SIG-M5 (cell line): ENCODE measurements around the gene SLC6A7.

Source experiments
- DNase-seq: peaks from one replicate; lab custom pipeline; 2025; lab: John Stamatoyannopoulos, UW

SLC6A7 gene

GRCh38 chr5:150189728-150190502 is at the start of gene SLC6A7:
Gene SLC6A7, plus strand, starts transcription at chr5:150190062. Its CDS starts 266 bp downstream, at chr5:150190328.
- DNase-seq: no peak

DNA sequence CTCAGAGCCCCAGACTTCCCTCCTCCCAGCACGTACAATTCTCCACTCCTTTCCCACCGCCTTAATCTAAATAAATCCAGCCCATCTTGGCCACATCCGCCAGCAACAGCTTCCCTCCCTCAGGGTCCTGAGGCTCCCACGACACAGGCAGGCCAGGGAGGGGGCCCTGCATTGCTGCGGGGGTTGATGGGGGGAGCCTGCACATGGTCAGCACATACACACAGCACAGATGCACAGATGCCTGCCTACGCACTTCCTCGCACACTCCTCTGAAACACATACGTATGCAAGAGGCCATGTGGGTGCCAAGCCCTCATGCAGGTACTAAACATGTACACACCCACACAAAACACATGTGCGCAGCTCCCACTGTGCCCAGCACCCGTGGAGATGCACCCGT is 49.0 kb upstream of the SLC6A7 start:
- no peak for DNase-seq

DNA sequence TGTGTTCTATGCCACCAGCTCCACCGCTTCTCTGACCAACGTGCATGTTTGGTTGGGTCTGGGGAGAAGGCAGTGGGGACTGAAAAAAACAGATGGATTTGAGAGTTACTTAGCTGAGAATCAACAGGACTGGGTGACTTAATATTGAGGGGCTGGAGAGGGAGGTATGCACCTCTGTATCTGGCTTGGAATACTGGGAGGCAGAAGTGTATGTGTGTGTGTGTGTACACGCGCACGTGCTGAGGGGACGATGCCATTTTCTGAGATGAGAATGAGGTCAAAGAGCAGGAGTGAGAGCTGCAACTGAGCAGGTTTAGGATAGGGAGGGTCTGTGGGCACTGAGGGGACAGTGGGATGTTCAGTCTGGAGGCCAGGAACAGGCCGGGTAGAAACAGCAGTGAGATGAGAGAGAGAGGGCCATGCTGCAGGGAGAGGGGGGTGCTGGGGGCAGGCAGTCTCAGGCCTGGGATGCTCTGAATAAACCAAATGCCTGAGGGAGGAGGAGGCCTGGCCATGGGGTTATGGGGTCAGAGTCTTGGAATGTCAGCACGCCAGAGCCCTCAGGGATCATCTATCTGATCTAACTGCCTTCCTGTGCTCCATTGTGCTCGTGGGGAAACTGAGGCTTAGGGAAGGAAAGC is 48.2 kb upstream of the SLC6A7 start:
- DNase-seq: no peak

GRCh38 chr5:150142185-150142958 is 47.5 kb upstream of the SLC6A7 start:
- DNase-seq: no peak

DNA sequence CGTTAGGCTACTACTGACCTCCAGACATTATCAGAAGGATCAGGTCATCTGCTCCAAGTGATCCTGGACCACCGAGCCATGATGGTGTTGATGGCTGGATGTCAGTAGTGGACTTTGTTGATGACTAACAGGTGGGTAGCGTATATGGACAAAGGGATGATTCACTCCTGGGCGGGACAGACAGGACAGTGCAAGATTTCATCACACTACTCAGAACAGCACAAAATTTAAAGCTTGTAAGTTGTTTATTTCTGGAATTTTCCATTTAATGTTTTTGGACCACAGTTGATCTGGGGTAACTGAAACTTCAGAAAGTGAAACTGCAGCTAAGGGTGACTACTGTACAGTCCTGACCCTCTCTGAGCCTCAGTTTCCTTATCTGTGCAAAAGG is 46.9 kb upstream of the SLC6A7 start:
- peak; percentile 59 for DNase-seq

DNA sequence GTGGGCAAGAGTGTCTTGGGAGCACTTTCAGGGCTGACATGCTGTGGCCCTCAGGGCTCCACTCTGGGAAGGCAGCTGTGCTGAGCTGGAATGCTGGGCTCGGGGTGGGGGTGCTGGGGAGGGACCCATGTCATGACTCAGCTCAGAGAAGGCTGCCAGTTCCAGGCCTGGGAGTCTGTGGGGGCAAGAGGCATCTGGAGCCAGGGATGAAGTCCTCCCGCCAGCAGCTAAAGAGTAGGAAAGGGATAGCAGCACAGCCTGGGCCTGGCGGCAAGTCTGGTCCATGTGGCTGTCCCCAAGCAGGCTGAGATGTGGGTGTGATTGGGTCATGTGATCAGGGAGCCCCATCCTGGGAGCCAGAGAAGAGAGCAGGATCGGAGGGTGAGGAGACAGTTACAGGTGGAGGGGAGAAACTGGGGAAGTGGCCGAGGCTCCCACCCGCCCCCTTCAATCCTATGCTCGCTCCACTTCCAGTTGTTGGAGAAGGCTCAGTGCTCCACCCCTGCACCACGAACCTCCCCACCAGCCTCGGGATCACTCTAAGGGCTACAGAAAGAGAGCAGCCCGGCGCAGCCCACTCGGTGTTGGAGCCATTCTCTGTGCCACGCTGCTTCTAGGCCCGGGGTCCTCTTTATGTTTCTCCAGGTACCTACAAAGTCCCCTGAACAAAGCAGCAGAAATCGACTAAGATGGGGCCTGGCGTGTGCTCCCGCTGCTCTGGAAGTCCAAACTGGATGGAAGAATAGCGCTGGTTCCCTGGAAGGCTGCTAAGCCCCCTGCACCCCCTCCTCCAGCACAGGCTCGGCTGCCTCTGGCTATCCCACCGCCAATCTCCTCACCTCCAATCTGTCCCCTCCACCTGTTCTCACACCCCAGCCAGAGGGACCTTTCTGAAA is 46.3 kb upstream of the SLC6A7 start:
- DNase-seq: no peak

GRCh38 chr5:150144246-150144801 is 45.5 kb upstream of the SLC6A7 start:
- DNase-seq: no peak

DNA sequence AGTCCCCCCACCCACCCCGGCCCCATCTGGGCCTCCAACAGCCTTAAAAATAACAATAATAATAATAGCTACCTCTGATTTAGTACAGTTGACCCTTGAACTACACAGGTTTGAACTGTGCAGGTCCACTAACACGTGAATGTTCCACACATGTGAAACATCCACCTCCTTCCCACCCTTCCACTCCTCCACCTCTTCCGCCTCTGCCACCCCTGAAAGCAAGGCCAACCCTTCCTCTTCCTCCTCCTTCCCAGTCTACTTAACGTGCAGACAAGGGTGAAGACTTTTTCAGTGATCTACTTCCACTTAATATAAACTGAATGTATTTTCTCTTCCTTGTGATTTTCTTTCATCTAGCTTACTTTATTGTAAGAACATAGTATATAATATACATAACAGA is 45.0 kb upstream of the SLC6A7 start:
- DNase-seq: no peak

DNA sequence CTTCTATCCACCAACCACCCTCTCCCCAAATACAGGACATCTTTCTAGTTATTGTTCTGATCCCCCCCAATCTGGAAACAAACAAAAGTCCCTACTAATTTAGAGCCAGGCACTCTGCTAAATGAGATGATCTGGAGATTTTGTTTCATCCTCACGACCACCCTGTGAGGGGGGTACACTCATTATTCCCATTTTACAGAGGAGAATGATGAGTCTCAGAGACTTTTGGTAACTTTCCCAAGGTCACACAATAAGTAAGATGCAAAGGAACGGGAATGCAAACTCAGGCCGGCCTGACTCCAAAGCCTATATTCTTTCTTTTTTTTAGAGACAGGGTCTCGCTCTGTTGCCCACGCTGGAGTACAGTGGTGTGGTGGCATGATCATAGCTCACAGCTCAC is 43.6 kb upstream of the SLC6A7 start:
- DNase-seq: no peak

GRCh38 chr5:150146862-150147601 is 42.8 kb upstream of the SLC6A7 start:
- DNase-seq: no peak

DNA sequence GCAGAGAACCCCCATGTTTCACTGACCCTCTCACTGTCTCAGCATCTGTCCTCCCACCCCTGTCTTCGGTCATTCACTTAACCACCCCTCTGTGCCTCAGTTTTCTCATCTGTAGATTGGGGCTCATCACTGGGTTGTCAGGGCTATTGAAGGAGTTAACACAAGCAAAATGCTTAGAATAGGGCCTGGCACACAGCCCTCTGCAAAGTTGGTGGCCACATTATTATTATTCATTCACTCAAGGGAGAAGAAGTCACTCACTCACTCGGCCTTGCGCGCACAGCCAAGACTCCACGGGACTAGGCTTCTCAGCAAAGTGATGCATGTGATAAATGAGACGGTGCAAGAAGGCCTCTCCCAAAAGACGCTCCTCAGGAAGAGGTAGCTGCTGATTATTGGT is 42.2 kb upstream of the SLC6A7 start:
- DNase-seq: no peak

DNA sequence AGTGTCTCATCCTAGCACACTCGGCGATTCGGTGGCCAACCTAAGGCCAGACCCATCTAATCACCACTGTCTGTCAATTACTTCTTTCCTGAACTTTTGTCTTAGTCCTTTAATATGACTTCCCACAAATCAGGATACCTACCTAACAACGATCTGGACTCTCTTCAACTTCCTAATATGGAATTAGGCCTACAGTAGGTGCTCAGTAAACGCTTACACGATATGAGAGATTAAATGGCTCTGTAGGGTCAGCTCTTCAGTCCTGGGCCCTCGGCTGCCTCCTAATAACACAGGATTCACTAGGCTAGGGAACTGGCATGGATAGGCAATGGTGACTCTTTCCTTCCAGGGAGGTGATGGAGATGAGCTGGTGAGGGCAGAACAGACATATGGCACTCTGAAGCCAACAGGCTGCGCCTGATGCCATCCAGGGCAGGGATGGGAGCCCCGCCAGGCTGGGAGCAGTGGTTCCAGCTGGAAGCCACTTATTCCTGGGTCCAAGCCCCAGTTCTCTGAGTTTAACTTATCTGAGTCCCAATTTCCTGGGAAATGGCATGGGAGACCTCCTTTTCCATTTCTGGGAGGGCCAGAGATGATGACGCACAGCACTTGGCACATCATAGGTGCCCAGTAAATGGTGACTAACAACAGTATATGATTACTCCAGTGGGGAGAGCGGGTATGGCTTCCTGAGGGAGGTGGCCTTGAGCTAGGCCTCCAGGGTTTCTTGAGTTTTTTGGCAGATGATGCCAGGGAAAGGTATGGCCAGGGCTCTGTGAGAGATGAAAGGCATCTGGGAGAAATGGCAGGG is 41.5 kb upstream of the SLC6A7 start:
- DNase-seq: no peak

- no peak for DNase-seq
Observed at GRCh38 chr5:150149618-150150017, 40.2 kb upstream of the SLC6A7 start.

GRCh38 chr5:150152636-150153462 is 37.0 kb upstream of the SLC6A7 start:
- DNase-seq: no peak

- DNase-seq: no peak
Observed at GRCh38 chr5:150153483-150153882, 36.4 kb upstream of the SLC6A7 start.

GRCh38 chr5:150153957-150154617 is 35.8 kb upstream of the SLC6A7 start:
- peak; percentile 25 for DNase-seq

DNA sequence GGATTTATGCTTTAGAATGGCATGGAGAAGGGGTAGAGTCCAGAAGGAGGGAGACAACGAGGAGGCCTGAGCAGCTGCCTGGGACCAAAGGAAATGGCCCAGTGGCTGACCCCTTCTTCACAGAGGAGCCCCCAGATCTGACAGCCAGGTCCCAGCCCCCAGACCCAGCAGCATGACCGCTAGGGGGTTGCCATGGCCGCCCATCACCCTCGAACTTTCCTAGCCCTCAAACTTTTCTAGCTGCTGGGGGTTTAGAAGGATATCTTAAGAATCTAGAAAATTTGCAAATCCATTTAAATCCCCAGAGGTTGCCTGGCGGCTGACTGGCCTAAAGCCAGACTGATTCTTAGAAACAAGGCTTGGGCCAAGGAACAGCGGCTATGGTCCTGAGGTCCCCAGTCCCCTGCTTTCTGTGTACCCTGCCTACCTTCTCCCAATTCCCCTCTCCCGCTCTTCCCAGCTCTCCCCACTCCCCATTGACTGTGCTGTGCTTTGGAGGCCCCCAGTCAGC is 35.2 kb upstream of the SLC6A7 start:
- no peak for DNase-seq
